K562 (cell line): ENCODE results near the gene ATP6V1G2. TPM values are rescaled to one million over a fixed set of nuclear protein-coding genes. Genes with fewer than 3 reads are reported as not detected.
A peak's percentile ranks its signal among the peaks of the same experiment; 100 is the strongest.

ENCODE experiments used
- CCAR2 ChIP-seq: fragments of 200-400 bp; formaldehyde crosslinking; IDR thresholded peaks from 2 replicates; pipeline ENCODE4 v1.6.1; 2017; ENCODE audit warnings: mild to moderate bottlenecking, low read depth, low read length
- CHAMP1 ChIP-seq: fragments of 450-650 bp; IDR thresholded peaks from 2 replicates; pipeline ENCODE4 v1.6.1; 2016; ENCODE audit warnings: mild to moderate bottlenecking
- DACH1 ChIP-seq: fragments of 450-650 bp; IDR thresholded peaks from 2 replicates; pipeline ENCODE4 v1.6.1; 2018; ENCODE audit not compliant: partially characterized antibody
- ETS2 ChIP-seq: IDR thresholded peaks from 2 replicates; pipeline ENCODE4 v1.6.1; 2016; ENCODE audit warnings: borderline replicate concordance, missing genetic modification characterization, mild to moderate bottlenecking, moderate library complexity, missing compliant biosample characterization; ENCODE audit not compliant: poor library complexity, severe bottlenecking
- GATA2 ChIP-seq: sonication (generic); formaldehyde crosslinking; IDR thresholded peaks from 2 replicates; pipeline ENCODE4 v1.4.0; 2020; ENCODE audit warnings: mild to moderate bottlenecking, missing genetic modification reagents
- GATAD2A ChIP-seq: fragments of 450-650 bp; IDR thresholded peaks from 2 replicates; pipeline ENCODE4 v1.6.1; 2017
- KAT2B ChIP-seq: IDR thresholded peaks from one replicate; pipeline ENCODE4 v1.6.1; 2012; ENCODE audit warnings: low read depth, mild to moderate bottlenecking, control low read depth, inconsistent platforms, low read length, moderate library complexity
- KDM2B ChIP-seq: fragments of 250-450 bp; sonication (Bioruptor Pico); IDR thresholded peaks from 2 replicates; pipeline ENCODE4 v1.8.0; 2021; ENCODE audit warnings: mild to moderate bottlenecking, moderate library complexity
- KLF16 ChIP-seq: IDR thresholded peaks from 2 replicates; pipeline ENCODE4 v1.6.1; 2016; ENCODE audit warnings: antibody characterized with exemption
- MCM3 ChIP-seq: fragments of 450-650 bp; IDR thresholded peaks from 2 replicates; pipeline ENCODE4 v1.6.1; 2016
- MED1 ChIP-seq: sonication (generic); formaldehyde crosslinking; IDR thresholded peaks from 2 replicates; pipeline ENCODE4 v1.8.1; 2023; ENCODE audit warnings: missing genetic modification reagents, borderline replicate concordance
- NFIX ChIP-seq: fragments of 250-450 bp; sonication (Bioruptor Pico); IDR thresholded peaks from 2 replicates; pipeline ENCODE4 v1.4.0; 2020; ENCODE audit warnings: low read depth, mild to moderate bottlenecking, moderate library complexity
- SIN3A ChIP-seq, 2 experiments: fragments of 150-350 bp in 1 of 2; IDR thresholded peaks; 2 replicates each; pipeline ENCODE4 v1.6.1; 2011 to 2016; ENCODE audit warnings: borderline replicate concordance in 2 of 2, low read depth in 2 of 2, low read length in 2 of 2, mild to moderate bottlenecking in 2 of 2, moderate library complexity in 2 of 2; ENCODE audit not compliant: control insufficient read depth in 1 of 2
- SMAD1 ChIP-seq: fragments of 150-350 bp; IDR thresholded peaks from 2 replicates; pipeline ENCODE4 v1.6.1; 2014; ENCODE audit warnings: low read length, low read depth; ENCODE audit not compliant: partially characterized antibody
- TOE1 ChIP-seq, 2 experiments: fragments of 450-650 bp in 1 of 2; sonication (generic) in 1 of 2; formaldehyde crosslinking in 1 of 2; IDR thresholded peaks; 2 replicates each; pipeline versions ENCODE4 v1.7.1 to v1.8.0; 2016 to 2022; ENCODE audit warnings: borderline replicate concordance in 2 of 2, mild to moderate bottlenecking in 2 of 2, antibody characterized with exemption in 1 of 2, inconsistent platforms in 1 of 2, low read depth in 1 of 2, missing genetic modification reagents in 1 of 2, moderate library complexity in 1 of 2
- U2AF2 ChIP-seq: fragments of 200-400 bp; formaldehyde crosslinking; optimal IDR thresholded peaks from 2 replicates; pipeline ENCODE3; 2017; ENCODE audit warnings: low read depth, mild to moderate bottlenecking, low read length
- XRCC5 ChIP-seq: fragments of 200-400 bp; formaldehyde crosslinking; IDR thresholded peaks from 2 replicates; pipeline ENCODE4 v1.6.1; 2017; ENCODE audit warnings: low read depth, mild to moderate bottlenecking, low read length
- ZNF695 ChIP-seq: fragments of 450-650 bp; formaldehyde crosslinking; IDR thresholded peaks from 2 replicates; pipeline ENCODE4 v1.4.0; 2020; ENCODE audit warnings: mild to moderate bottlenecking, moderate library complexity
- ZNF76 ChIP-seq: fragments of 250-450 bp; sonication (Bioruptor Pico); IDR thresholded peaks from 2 replicates; pipeline ENCODE4 v1.4.0; 2020; ENCODE audit warnings: mild to moderate bottlenecking, moderate library complexity, borderline replicate concordance
- ZNF830 ChIP-seq: fragments of 250-450 bp; sonication (Bioruptor Pico); IDR thresholded peaks from 2 replicates; pipeline ENCODE4 v1.5.0; 2021; ENCODE audit warnings: mild to moderate bottlenecking
- polyA plus RNA-seq, 8 experiments: library from polyadenylated mRNA; depleted of rRNA in 4 of 8; stranded (reverse) in 5 of 8; unstranded in 3 of 8; fragments of >200 nt; fragmentation: Nextera tagmentation in 2 of 8; fragmentation: Illumina TruSeq in 1 of 8; extraction: Ambion mirVana in 2 of 8; extraction: Trizol in 1 of 8; gene quantifications; 2 replicates each; pipeline versions ENCODE4 v1.2.1 to v1.2.3, GENCODE V29; 2011 to 2014; ENCODE audit warnings: inconsistent platforms in 1 of 8, missing spikeins in 1 of 8
- total RNA-seq, 7 experiments: library from RNA; depleted of rRNA in 6 of 7; stranded (reverse); fragments of >200 nt in 6 of 7; fragmentation: Illumina TruSeq in 2 of 7; extraction: Trizol in 2 of 7; gene quantifications; 2 replicates each; pipeline versions ENCODE4 v1.2.1 to v1.2.3, GENCODE V29; 2011 to 2021; ENCODE audit warnings: low replicate concordance in 1 of 7

The ATP6V1G2 gene
- total and polyA plus RNA-seq, 9 of the 15 experiments (the other 6 are each of a cell fraction or from before 2014, with no cell fraction given), result 0.14 to 1.5 (median 0.33) TPM

- TF ChIP-seq U2AF2 (no peak), TOE1 (IDR thresholded peaks at IDR 0.05; ENCODE audit: borderline replicate concordance) (peak; percentile 94), TOE1 (CRISPR knock-in tag; IDR thresholded peaks at IDR 0.05; ENCODE audit: borderline replicate concordance, low read depth) (peak; percentile 91; the same call in 1 of the 2 replicates), NFIX (CRISPR knock-in tag) (no peak), KAT2B (peak; percentile 99), KLF16 (no peak), SIN3A (IDR thresholded peaks at IDR 0.05; ENCODE audit: borderline replicate concordance in 2 of 2, control insufficient read depth in 1 of 2, low read depth in 2 of 2, low read length in 2 of 2) (peak in 1 of 2 experiments; percentile 42; a peak in 3 of 4 replicates), ETS2 (tag) (no peak), GATA2 (CRISPR knock-in tag) (no peak), KDM2B (CRISPR knock-in tag) (no peak), DACH1 (peak; percentile 98), ZNF76 (CRISPR knock-in tag) (0 out of 2 replicates have a peak, but pooled peaks have one; percentile 63), MCM3 (no peak), CHAMP1 (peak; percentile 63; the same call in 1 of the 2 replicates), GATAD2A (peak; percentile 95), ZNF695 (CRISPR knock-in tag) (no peak), CCAR2 (no peak), XRCC5 (peak; percentile 61), SMAD1 (peak; percentile 81), MED1 (no peak), ZNF830 (CRISPR knock-in tag) (peak; percentile 90)
These were observed 4.5 kb downstream of the ATP6V1G2 start, which contains the start of gene DDX39B (continued) for GRCh38 chr6:31541658-31542521.
